Kidney epithelial cell (primary cell): ENCODE data around the gene HS1BP3. TPM values are rescaled to one million over a fixed set of nuclear protein-coding genes. Genes with fewer than 3 reads are reported as not detected.
A peak's percentile ranks its signal among the peaks of the same experiment; 100 is the strongest.

Source experiments
- DNase-seq: peaks from one replicate; pipeline ENCODE4 v3.0.0-alpha.2; 2010; ENCODE audit warnings: low read depth
- H3K27me3 ChIP-seq: 2 replicates; pipeline ENCODE4 v1.6.0; 2011; ENCODE audit warnings: low read length; ENCODE audit not compliant: control insufficient read depth, insufficient read depth
- H3K36me3 ChIP-seq: 2 replicates; pipeline ENCODE4 v1.5.1; 2011; ENCODE audit warnings: low read length; ENCODE audit not compliant: control insufficient read depth, insufficient read depth
- H3K4me3 ChIP-seq: 2 replicates; pipeline ENCODE4 v1.5.1; 2011; ENCODE audit warnings: low read depth, mild to moderate bottlenecking, control low read depth, low read length
- CTCF ChIP-seq: IDR thresholded peaks from 2 replicates; pipeline ENCODE4 v1.5.1; 2011; ENCODE audit warnings: mild to moderate bottlenecking, moderate library complexity, low read length, control low read depth, inconsistent platforms; ENCODE audit not compliant: insufficient read depth, poor library complexity, severe bottlenecking
- total RNA-seq: library from RNA; depleted of rRNA; stranded (reverse); fragments of >200 nt; gene quantifications from 2 replicates; pipeline ENCODE4 v1.2.3, GENCODE V29; 2015

The HS1BP3 gene
- total RNA-seq, 1 donor from 2014 or later = 42.4 TPM

GRCh38 chr2:20618468-20618885 lies 32.4 kb downstream of the HS1BP3 start:
- Histone ChIP-seq H3K36me3 (peaks cover 2% of the 10 kb centered on the region), H3K4me3 (no peak overlapping the region), H3K27me3 (no peaks in the 10 kb centered on the region)
- no peak for DNase-seq
- TF ChIP-seq CTCF = no peak

- peaks cover 2% of the 10 kb centered on the region for H3K36me3 ChIP-seq
- no peak overlapping the region for H3K4me3 ChIP-seq
- TF ChIP-seq CTCF = peak; percentile 49
- H3K27me3 ChIP-seq = no peaks in the 10 kb centered on the region
- DNase-seq = no peak
Measured at GRCh38 chr2:20617892-20618467, 32.9 kb downstream of the HS1BP3 start.

- TF ChIP-seq CTCF = no peak
- Histone ChIP-seq H3K27me3 (no peaks in the 10 kb centered on the region), H3K36me3 (peaks cover 2% of the 10 kb centered on the region), H3K4me3 (no peak overlapping the region)
- no peak for DNase-seq
Measured at GRCh38 chr2:20617081-20617575, 33.8 kb downstream of the HS1BP3 start.

GRCh38 chr2:20616341-20616871 lies 34.5 kb downstream of the HS1BP3 start:
- Histone ChIP-seq H3K4me3 (no peak overlapping the region), H3K27me3 (no peaks in the 10 kb centered on the region), H3K36me3 (peaks cover 2% of the 10 kb centered on the region)
- no peak for DNase-seq
- TF ChIP-seq CTCF = no peak

GRCh38 chr2:20615466-20616241 lies 35.2 kb downstream of the HS1BP3 start:
- H3K27me3 ChIP-seq = no peaks in the 10 kb centered on the region
- no peak overlapping the region for H3K4me3 ChIP-seq
- peaks cover 2% of the 10 kb centered on the region for H3K36me3 ChIP-seq
- no peak for TF ChIP-seq CTCF
- DNase-seq = no peak

GRCh38 chr2:20615068-20615465 lies 35.8 kb downstream of the HS1BP3 start:
- no peak for DNase-seq
- no peak overlapping the region for H3K4me3 ChIP-seq
- no peaks in the 10 kb centered on the region for H3K36me3 ChIP-seq
- no peak for TF ChIP-seq CTCF
- H3K27me3 ChIP-seq = no peaks in the 10 kb centered on the region
